Neural cell (in vitro differentiated cells): ENCODE measurements around the gene ABHD16B. TPM values are rescaled to one million over a fixed set of nuclear protein-coding genes. Genes with fewer than 3 reads are reported as not detected.

Experiments
- H2AFZ ChIP-seq: fragments of 200-600, 300-800 bp; sonication (generic), shearing (Covaris generic); 2 replicates; pipeline ENCODE4 v1.6.0; 2014; ENCODE audit warnings: low read depth, mild to moderate bottlenecking, antibody characterized with exemption, low read length, moderate library complexity
- H3F3A ChIP-seq: fragments of 200-600 bp; shearing (Covaris generic); 2 replicates; pipeline ENCODE4 v1.6.1; 2016; ENCODE audit warnings: mild to moderate bottlenecking, moderate library complexity, mixed read lengths, antibody characterized with exemption, low read length; ENCODE audit not compliant: insufficient read depth, poor library complexity, severe bottlenecking
- H3K27ac ChIP-seq: fragments of 200-600, 300-800 bp; sonication (generic), shearing (Covaris generic); 2 replicates; pipeline ENCODE4 v1.5.1; 2014; ENCODE audit warnings: mild to moderate bottlenecking, low read length, moderate library complexity
- H3K27me3 ChIP-seq: fragments of 300-800, 200-600 bp; sonication (generic), shearing (Covaris generic); 2 replicates; pipeline ENCODE4 v1.6.0; 2014; ENCODE audit warnings: mild to moderate bottlenecking, low read depth, low read length, moderate library complexity; ENCODE audit not compliant: insufficient read depth
- H3K36me3 ChIP-seq: fragments of 300-800, 200-600 bp; sonication (generic), shearing (Covaris generic); 2 replicates; pipeline ENCODE4 v1.5.1; 2014; ENCODE audit warnings: mild to moderate bottlenecking, antibody characterized with exemption, low read length, moderate library complexity; ENCODE audit not compliant: insufficient read depth
- H3K4me2 ChIP-seq: fragments of 300-800, 200-600 bp; sonication (generic), shearing (Covaris generic); 2 replicates; pipeline ENCODE4 v1.6.0; 2014; ENCODE audit warnings: mild to moderate bottlenecking, low read length
- H3K4me3 ChIP-seq: fragments of 300-800, 200-600 bp; sonication (generic), shearing (Covaris generic); 2 replicates; pipeline ENCODE4 v1.5.1; 2014; ENCODE audit warnings: mild to moderate bottlenecking, low read length, moderate library complexity
- H3K79me2 ChIP-seq: fragments of 200-600 bp; shearing (Covaris generic); replicated peaks from 2 replicates; pipeline ENCODE4 v1.6.0; 2014; ENCODE audit warnings: mild to moderate bottlenecking, low read length, moderate library complexity; ENCODE audit not compliant: insufficient read depth
- H3K9ac ChIP-seq: fragments of 300-800, 200-600 bp; sonication (generic), shearing (Covaris generic); 2 replicates; pipeline ENCODE4 v1.6.1; 2016; ENCODE audit warnings: mild to moderate bottlenecking, low read length, mixed read lengths
- H3K9me2 ChIP-seq: fragments of 200-600 bp; shearing (Covaris generic); 2 replicates; pipeline ENCODE4 v1.6.1; 2016; ENCODE audit warnings: mild to moderate bottlenecking, low read length, mixed read lengths; ENCODE audit not compliant: insufficient read depth
- H3K9me3 ChIP-seq: fragments of 200-600, 300-800 bp; sonication (generic), shearing (Covaris generic); 2 replicates; pipeline ENCODE4 v1.6.1; 2016; ENCODE audit warnings: mild to moderate bottlenecking, mixed run types, low read length, moderate library complexity, mixed read lengths
- H4K20me1 ChIP-seq: fragments of 200-600 bp; shearing (Covaris generic); 2 replicates; pipeline ENCODE4 v1.6.1; 2016; ENCODE audit warnings: mild to moderate bottlenecking, mixed run types; ENCODE audit not compliant: insufficient read depth
- EP300 ChIP-seq: fragments of 450-650 bp; conservative IDR thresholded peaks from 2 replicates; pipeline ENCODE4 v1.6.1; 2014; ENCODE audit warnings: antibody characterized with exemption, mild to moderate bottlenecking, moderate library complexity; ENCODE audit not compliant: poor library complexity, severe bottlenecking
- EZH2 ChIP-seq: fragments of 200-600, 300-800 bp; shearing (Covaris generic), sonication (generic); IDR thresholded peaks from 2 replicates; pipeline ENCODE4 v1.6.1; 2014; ENCODE audit warnings: antibody characterized with exemption, low read length, borderline replicate concordance, mild to moderate bottlenecking; ENCODE audit not compliant: insufficient read depth, poor library complexity, severe bottlenecking
- MXI1 ChIP-seq: fragments of 450-650 bp; conservative IDR thresholded peaks from 2 replicates; pipeline ENCODE4 v1.6.1; 2014; ENCODE audit warnings: antibody characterized with exemption, mild to moderate bottlenecking; ENCODE audit not compliant: poor library complexity, severe bottlenecking
- RAD21 ChIP-seq: fragments of 450-650 bp; conservative IDR thresholded peaks from 2 replicates; pipeline ENCODE4 v1.6.1; 2014; ENCODE audit warnings: antibody characterized with exemption, mild to moderate bottlenecking, moderate library complexity
- REST ChIP-seq: IDR thresholded peaks from 2 replicates; pipeline ENCODE4 v1.6.1; 2012; ENCODE audit warnings: borderline replicate concordance
- polyA plus RNA-seq: library from polyadenylated mRNA; depleted of rRNA; stranded (reverse); fragments of >200 nt; gene quantifications from 2 replicates; pipeline ENCODE4 v1.2.3, GENCODE V29; 2014
- TF ChIP-seq, protein P1 (sequence below): fragments of 450-650 bp; IDR thresholded peaks from 2 replicates; pipeline ENCODE4 v1.5.1; 2014; ENCODE audit warnings: antibody characterized with exemption, mild to moderate bottlenecking, moderate library complexity; ENCODE audit not compliant: poor library complexity, severe bottlenecking

The ABHD16B gene
- polyA plus RNA-seq, 1 donor from 2014 or later, result not detected

- Histone ChIP-seq H3K9me3 (no peaks in the 10 kb centered on the region), H3K9me2 (no peaks in the 10 kb centered on the region), H3K27ac (no peak overlapping the region), H2AFZ (no peak overlapping the region), H3K27me3 (no peaks in the 10 kb centered on the region), H3K79me2 (no peaks in the 10 kb centered on the region), H4K20me1 (no peaks in the 10 kb centered on the region), H3F3A (no peaks in the 10 kb centered on the region), H3K4me2 (no peak overlapping the region), H3K4me3 (no peak overlapping the region), H3K9ac (no peak overlapping the region), H3K36me3 (no peaks in the 10 kb centered on the region)
- TF ChIP-seq RAD21 (no peak), EZH2 (no peak), REST (no peak), MXI1 (no peak), EP300 (no peak)
- TF ChIP-seq, protein P1, sequence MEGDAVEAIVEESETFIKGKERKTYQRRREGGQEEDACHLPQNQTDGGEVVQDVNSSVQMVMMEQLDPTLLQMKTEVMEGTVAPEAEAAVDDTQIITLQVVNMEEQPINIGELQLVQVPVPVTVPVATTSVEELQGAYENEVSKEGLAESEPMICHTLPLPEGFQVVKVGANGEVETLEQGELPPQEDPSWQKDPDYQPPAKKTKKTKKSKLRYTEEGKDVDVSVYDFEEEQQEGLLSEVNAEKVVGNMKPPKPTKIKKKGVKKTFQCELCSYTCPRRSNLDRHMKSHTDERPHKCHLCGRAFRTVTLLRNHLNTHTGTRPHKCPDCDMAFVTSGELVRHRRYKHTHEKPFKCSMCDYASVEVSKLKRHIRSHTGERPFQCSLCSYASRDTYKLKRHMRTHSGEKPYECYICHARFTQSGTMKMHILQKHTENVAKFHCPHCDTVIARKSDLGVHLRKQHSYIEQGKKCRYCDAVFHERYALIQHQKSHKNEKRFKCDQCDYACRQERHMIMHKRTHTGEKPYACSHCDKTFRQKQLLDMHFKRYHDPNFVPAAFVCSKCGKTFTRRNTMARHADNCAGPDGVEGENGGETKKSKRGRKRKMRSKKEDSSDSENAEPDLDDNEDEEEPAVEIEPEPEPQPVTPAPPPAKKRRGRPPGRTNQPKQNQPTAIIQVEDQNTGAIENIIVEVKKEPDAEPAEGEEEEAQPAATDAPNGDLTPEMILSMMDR, result no peak
Observed at GRCh38 chr20:63886921-63887320, 25.6 kb downstream of the ABHD16B start.

DNA sequence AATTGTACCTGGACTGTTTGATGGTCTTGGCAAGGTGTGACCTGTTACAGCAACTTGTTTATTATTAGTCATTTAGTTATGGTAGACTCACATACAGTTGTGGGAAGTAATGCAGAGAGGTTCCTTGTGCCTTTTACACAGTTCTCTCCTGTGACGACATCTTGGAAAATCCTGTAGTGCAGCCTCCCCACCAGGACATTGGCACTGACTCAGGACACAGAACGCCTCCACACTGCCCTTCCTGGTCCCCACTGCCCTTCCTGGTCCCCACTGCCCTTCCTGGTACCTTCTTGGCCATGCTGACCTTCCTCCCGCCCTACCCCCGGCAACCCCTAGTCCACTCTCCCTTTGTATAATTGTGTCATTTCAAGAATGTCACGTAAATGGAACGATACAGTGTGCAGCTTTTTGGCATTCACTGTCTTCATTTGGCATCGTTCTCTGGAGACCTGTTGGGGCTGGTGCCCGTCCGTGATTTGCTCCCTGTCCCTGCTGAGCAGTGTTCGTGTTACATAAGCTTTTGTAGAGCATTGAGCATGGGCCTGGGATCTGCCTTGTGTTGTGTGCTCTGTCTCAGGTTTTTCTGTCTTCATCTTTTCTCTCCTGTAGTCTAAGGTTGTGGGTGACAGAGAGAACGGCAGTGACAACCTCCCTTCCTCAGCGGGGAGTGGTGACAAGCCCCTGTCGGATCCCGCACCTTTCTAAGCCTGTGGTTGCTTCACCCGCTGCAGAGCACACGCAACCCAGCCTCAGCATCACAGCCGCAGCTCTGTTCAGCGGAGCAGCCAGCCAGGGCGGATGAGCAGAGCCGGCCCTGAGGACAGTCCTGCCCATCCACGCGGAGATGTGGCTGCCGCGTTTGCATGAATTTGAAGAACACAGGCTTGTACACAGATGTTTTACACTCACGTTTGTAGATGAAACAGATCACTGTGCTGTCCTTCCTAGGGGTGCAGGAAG lies 28.2 kb downstream of the ABHD16B start:
- H3K9ac ChIP-seq, result no peak overlapping the region
- H3K27me3 ChIP-seq, result no peaks in the 10 kb centered on the region
- H3K79me2 ChIP-seq, result no peaks in the 10 kb centered on the region
- no peak overlapping the region for H3K4me2 ChIP-seq
- H3K9me2 ChIP-seq, result no peaks in the 10 kb centered on the region
- H3K27ac ChIP-seq, result no peak overlapping the region
- H3F3A ChIP-seq, result no peaks in the 10 kb centered on the region
- H4K20me1 ChIP-seq, result no peaks in the 10 kb centered on the region
- no peaks in the 10 kb centered on the region for H3K36me3 ChIP-seq
- no peaks in the 10 kb centered on the region for H3K9me3 ChIP-seq
- no peak for TF ChIP-seq EP300
- TF ChIP-seq EZH2, result no peak
- no peak for TF ChIP-seq RAD21
- H3K4me3 ChIP-seq, result no peak overlapping the region
- H2AFZ ChIP-seq, result no peak overlapping the region
